ENCODE measurements around the gene ZFP90.

ZFP90 gene

GRCh38 chr16:68605746-68606145 is 66.7 kb downstream of the ZFP90 start:
- no peaks in the 10 kb centered on the region for H3K9me3 Mint-ChIP-seq
- H3K27me3 Mint-ChIP-seq (ENCODE audit: low read depth), result no peaks in the 10 kb centered on the region
- H3K4me3 Mint-ChIP-seq, result no peak overlapping the region
- no peak overlapping the region for H3K27ac Mint-ChIP-seq
- TF ChIP-seq CTCF (IDR thresholded peaks at IDR 0.05; ENCODE audit: unreplicated experiment in 3 of 3), result no peak
- H3K36me3 Mint-ChIP-seq (ENCODE audit: low read depth), result no peaks in the 10 kb centered on the region
- no peaks in the 10 kb centered on the region for H3K4me1 Mint-ChIP-seq

- TF ChIP-seq CTCF (IDR thresholded peaks at IDR 0.05; ENCODE audit: unreplicated experiment in 3 of 3), result no peak
- Mint-ChIP-seq H3K36me3 (ENCODE audit: low read depth) (no peaks in the 10 kb centered on the region), H3K9me3 (no peaks in the 10 kb centered on the region), H3K27ac (no peak overlapping the region), H3K27me3 (ENCODE audit: low read depth) (no peaks in the 10 kb centered on the region), H3K4me1 (no peaks in the 10 kb centered on the region), H3K4me3 (no peak overlapping the region)
These were observed 68.4 kb downstream of the ZFP90 start for GRCh38 chr16:68607443-68607842.

GRCh38 chr16:68608330-68608729 is 69.2 kb downstream of the ZFP90 start:
- TF ChIP-seq CTCF (IDR thresholded peaks at IDR 0.05; ENCODE audit: unreplicated experiment in 3 of 3), result no peak
- Mint-ChIP-seq H3K4me3 (no peak overlapping the region), H3K36me3 (ENCODE audit: low read depth) (no peaks in the 10 kb centered on the region), H3K27ac (no peak overlapping the region), H3K27me3 (ENCODE audit: low read depth) (no peaks in the 10 kb centered on the region), H3K4me1 (no peaks in the 10 kb centered on the region), H3K9me3 (peaks cover under 1% of the 10 kb centered on the region)

GRCh38 chr16:68612996-68613395 is 73.9 kb downstream of the ZFP90 start:
- no peaks in the 10 kb centered on the region for H3K4me1 Mint-ChIP-seq
- peaks cover 16% of the 10 kb centered on the region for H3K9me3 Mint-ChIP-seq
- no peak overlapping the region for H3K4me3 Mint-ChIP-seq
- H3K27ac Mint-ChIP-seq, result no peak overlapping the region
- H3K27me3 Mint-ChIP-seq (ENCODE audit: low read depth), result peaks cover 11% of the 10 kb centered on the region
- H3K36me3 Mint-ChIP-seq (ENCODE audit: low read depth), result peaks cover 4% of the 10 kb centered on the region
- no peak for TF ChIP-seq CTCF (IDR thresholded peaks at IDR 0.05; ENCODE audit: unreplicated experiment in 3 of 3)

GRCh38 chr16:68617734-68618133 is 78.6 kb downstream of the ZFP90 start:
- peaks cover 16% of the 10 kb centered on the region for H3K9me3 Mint-ChIP-seq
- peaks cover 4% of the 10 kb centered on the region for H3K36me3 Mint-ChIP-seq (ENCODE audit: low read depth)
- H3K4me3 Mint-ChIP-seq, result no peak overlapping the region
- TF ChIP-seq CTCF (IDR thresholded peaks at IDR 0.05; ENCODE audit: unreplicated experiment in 3 of 3), result no peak
- H3K27me3 Mint-ChIP-seq (ENCODE audit: low read depth), result peaks cover 11% of the 10 kb centered on the region
- no peaks in the 10 kb centered on the region for H3K4me1 Mint-ChIP-seq
- H3K27ac Mint-ChIP-seq, result no peak overlapping the region

Measured in nephron (organoid).